GM13977 (cell line): ENCODE measurements around the gene PROM1.

Source experiments
- DNase-seq: peaks from one replicate; pipeline ENCODE4 v3.0.0; 2012; ENCODE audit warnings: low spot score
- CTCF ChIP-seq: IDR thresholded peaks from 2 replicates; pipeline ENCODE4 v1.5.1; 2012; ENCODE audit warnings: mild to moderate bottlenecking, control low read depth; ENCODE audit not compliant: insufficient read depth; ENCODE audit errors: extremely low read depth, missing control alignments
- in situ Hi-C: fragments of 300-500 bp; cut with MboI; formaldehyde crosslinking; loops from one replicate; pipeline ENCODE4 v1.12.0; 2022; ENCODE audit warnings: low sequenced_read_pairs, low pct_unique_long_range_greater_than_20kb, mixed read lengths, inconsistent platforms; ENCODE audit not compliant: unreplicated experiment

The PROM1 gene

GRCh38 chr4:15958562-15958961 lies 125.3 kb downstream of the PROM1 start:
- TF ChIP-seq CTCF, result no peak
- in situ Hi-C loops, result loop anchor here (10.0 to 25.0 kb wide), 2 partner anchors 154 to 221 kb away; no protein-coding TSS in a partner anchor
- no peak for DNase-seq

GRCh38 chr4:15956179-15956850 lies 127.5 kb downstream of the PROM1 start:
- peak; percentile 78 for DNase-seq
- in situ Hi-C loops, result loop anchor here (10.0 to 25.0 kb wide), 2 partner anchors 152 to 219 kb away; no protein-coding TSS in a partner anchor
- peak; percentile 95 for TF ChIP-seq CTCF

- peak; percentile 32 for TF ChIP-seq CTCF
- no peak for DNase-seq
- in situ Hi-C loops, result loop anchor here (10.0 to 25.0 kb wide), 2 partner anchors 151 to 218 kb away; no protein-coding TSS in a partner anchor
Observed at GRCh38 chr4:15955670-15956069, 128.2 kb downstream of the PROM1 start.

GRCh38 chr4:15953625-15954024 lies 130.2 kb downstream of the PROM1 start:
- no peak for DNase-seq
- TF ChIP-seq CTCF, result no peak
- in situ Hi-C loops, result loop anchor here (10.0 to 25.0 kb wide), 2 partner anchors 149 to 216 kb away; no protein-coding TSS in a partner anchor

- TF ChIP-seq CTCF, result no peak
- no peak for DNase-seq
- in situ Hi-C loops, result loop anchor here (10.0 to 25.0 kb wide), 2 partner anchors 147 to 214 kb away; no protein-coding TSS in a partner anchor
Observed at GRCh38 chr4:15951781-15952180, 132.0 kb downstream of the PROM1 start.

GRCh38 chr4:15948826-15949225 lies 135.0 kb downstream of the PROM1 start:
- DNase-seq, result no peak
- in situ Hi-C loops, result no loop called here
- no peak for TF ChIP-seq CTCF
